ENCODE measurements around the gene COL13A1. TPM values are rescaled to one million over a fixed set of nuclear protein-coding genes. Genes with fewer than 3 reads are reported as not detected.

The COL13A1 gene
- total RNA-seq, 2 experiments from 2014 or later, result not detected

DNA sequence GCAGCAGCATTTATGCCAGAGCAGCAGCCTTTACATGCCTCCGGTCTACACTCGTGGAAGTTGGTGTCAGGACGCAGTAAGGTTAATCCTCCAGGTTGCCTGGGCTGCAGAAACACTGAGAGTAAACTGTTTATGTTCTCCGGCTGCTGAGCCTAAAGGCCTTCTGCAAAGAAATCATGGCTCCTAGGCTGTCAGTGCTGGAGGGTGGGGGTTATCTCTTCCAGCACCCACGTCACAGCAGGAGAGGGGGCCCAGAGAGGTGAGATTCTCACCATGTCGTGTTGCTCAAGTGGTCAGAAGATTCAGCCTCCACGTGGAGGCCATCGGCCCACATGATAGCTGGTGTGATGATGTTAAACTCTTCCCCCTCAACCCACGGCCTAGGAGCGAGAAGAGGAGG, 41.2 kb downstream of the COL13A1 start:
- CTCF ChIA-PET, result no interaction called here
- H3K27ac Mint-ChIP-seq, result no peak overlapping the region

DNA sequence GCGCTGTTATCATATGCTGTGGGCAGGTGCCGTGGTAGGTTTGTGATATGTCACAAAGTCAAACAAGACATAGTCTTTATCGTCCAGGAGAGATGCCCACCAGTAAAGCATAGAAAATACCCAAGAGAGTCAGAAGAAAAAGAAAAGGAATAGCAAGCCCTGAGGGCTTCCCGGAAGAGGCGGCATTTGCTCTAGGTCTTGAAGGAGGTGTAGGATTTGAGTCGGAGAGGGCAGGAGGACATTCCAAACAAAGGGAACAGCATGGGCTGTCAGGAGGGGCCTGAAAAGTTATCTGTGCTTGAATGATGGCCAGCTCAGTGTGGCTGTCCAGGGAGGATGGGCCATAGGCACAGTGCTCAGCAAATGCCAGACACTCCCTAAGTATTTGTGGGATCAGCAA, 42.2 kb downstream of the COL13A1 start:
- Mint-ChIP-seq H3K4me1 (ENCODE audit: low read depth) (peaks cover 11% of the 10 kb centered on the region), H3K27me3 (ENCODE audit: low read depth) (peaks cover 22% of the 10 kb centered on the region), H3K4me3 (no peak overlapping the region), H3K27ac (no peak overlapping the region), H3K9me3 (no peaks in the 10 kb centered on the region), H3K36me3 (ENCODE audit: low read depth) (no peaks in the 10 kb centered on the region)
- CTCF ChIA-PET, result no interaction called here
- no peak for DNase-seq
- intact Hi-C loops (cut with micrococcal nuclease), result no loop called here

More for the DNA sequence above, 41.2 kb downstream of the COL13A1 start:
- Mint-ChIP-seq H3K4me3 (no peak overlapping the region), H3K36me3 (ENCODE audit: low read depth) (no peaks in the 10 kb centered on the region), H3K27me3 (ENCODE audit: low read depth) (peaks cover 22% of the 10 kb centered on the region), H3K4me1 (ENCODE audit: low read depth) (peaks cover 11% of the 10 kb centered on the region), H3K9me3 (no peaks in the 10 kb centered on the region)
- DNase-seq, result no peak
- intact Hi-C loops (cut with micrococcal nuclease), result no loop called here

- Mint-ChIP-seq H3K4me1 (ENCODE audit: low read depth) (peaks cover 11% of the 10 kb centered on the region), H3K27me3 (ENCODE audit: low read depth) (peaks cover 22% of the 10 kb centered on the region), H3K36me3 (ENCODE audit: low read depth) (no peaks in the 10 kb centered on the region), H3K27ac (no peak overlapping the region), H3K9me3 (no peaks in the 10 kb centered on the region), H3K4me3 (no peak overlapping the region)
- intact Hi-C loops (cut with micrococcal nuclease), result no loop called here
- DNase-seq, result no peak
- CTCF ChIA-PET, result interaction anchor here (0.6 to 1.0 kb wide), 2 partner anchors 113 to 319 kb away, joined by 4 read pairs; no protein-coding TSS in a partner anchor
These were observed 43.0 kb downstream of the COL13A1 start for GRCh38 chr10:69844698-69845097.

DNA sequence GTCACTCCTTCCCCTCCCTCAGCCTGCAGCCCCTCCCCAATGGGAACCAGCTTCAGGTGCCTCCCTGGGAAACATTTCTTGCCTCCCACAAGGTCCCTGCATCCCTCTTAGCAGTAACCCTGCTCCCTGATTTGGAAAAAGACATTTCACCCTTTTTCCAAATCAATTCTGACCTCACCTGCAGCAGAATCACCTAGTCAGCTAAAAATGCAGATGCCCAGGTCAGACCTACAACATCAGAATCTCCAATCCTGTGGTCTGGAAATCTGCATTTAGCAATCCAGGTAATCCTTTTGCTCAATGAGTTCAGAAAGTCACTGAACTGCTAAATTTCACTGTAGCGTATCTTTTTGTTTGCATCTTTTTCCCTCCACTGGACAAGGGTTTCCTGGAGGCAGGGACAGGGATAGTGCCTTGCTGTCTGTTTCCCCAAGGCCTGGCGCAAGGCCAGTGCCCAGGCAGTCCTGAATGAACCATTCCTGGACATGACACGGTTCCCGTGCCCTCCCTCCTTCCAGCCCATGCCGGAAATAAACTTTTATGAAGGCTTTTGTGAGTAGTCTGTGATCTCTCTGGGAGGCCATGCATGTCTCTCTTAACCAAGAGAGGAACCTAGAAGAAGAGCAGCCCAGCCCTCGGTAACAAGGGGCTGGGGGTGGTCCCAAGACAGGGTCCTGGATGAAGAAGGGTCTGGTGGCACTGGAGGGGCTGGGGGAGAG, 44.0 kb downstream of the COL13A1 start:
- peaks cover 11% of the 10 kb centered on the region for H3K4me1 Mint-ChIP-seq (ENCODE audit: low read depth)
- DNase-seq, result no peak
- no peak overlapping the region for H3K27ac Mint-ChIP-seq
- CTCF ChIA-PET, result interaction anchor here (1.1 kb wide), 1 partner anchor 10 kb away, joined by 3 read pairs; no protein-coding TSS in a partner anchor
- H3K9me3 Mint-ChIP-seq, result no peaks in the 10 kb centered on the region
- H3K27me3 Mint-ChIP-seq (ENCODE audit: low read depth), result peaks cover 22% of the 10 kb centered on the region
- H3K4me3 Mint-ChIP-seq, result no peak overlapping the region
- intact Hi-C loops (cut with micrococcal nuclease), result no loop called here
- no peaks in the 10 kb centered on the region for H3K36me3 Mint-ChIP-seq (ENCODE audit: low read depth)

GRCh38 chr10:69846293-69846921, 44.7 kb downstream of the COL13A1 start:
- H3K27me3 Mint-ChIP-seq (ENCODE audit: low read depth), result peaks cover 22% of the 10 kb centered on the region
- intact Hi-C loops (cut with micrococcal nuclease), result no loop called here
- H3K9me3 Mint-ChIP-seq, result no peaks in the 10 kb centered on the region
- no peak for DNase-seq
- H3K4me3 Mint-ChIP-seq, result no peak overlapping the region
- CTCF ChIA-PET, result interaction anchor here (0.9 to 1.1 kb wide), 2 partner anchors 11 to 68 kb away, joined by 3 to 4 read pairs; no protein-coding TSS in a partner anchor
- H3K4me1 Mint-ChIP-seq (ENCODE audit: low read depth), result peaks cover 11% of the 10 kb centered on the region
- no peak overlapping the region for H3K27ac Mint-ChIP-seq
- no peaks in the 10 kb centered on the region for H3K36me3 Mint-ChIP-seq (ENCODE audit: low read depth)

- peaks cover 22% of the 10 kb centered on the region for H3K27me3 Mint-ChIP-seq (ENCODE audit: low read depth)
- peaks cover 1% of the 10 kb centered on the region for H3K4me1 Mint-ChIP-seq (ENCODE audit: low read depth)
- H3K9me3 Mint-ChIP-seq, result no peaks in the 10 kb centered on the region
- no peak overlapping the region for H3K27ac Mint-ChIP-seq
- H3K36me3 Mint-ChIP-seq (ENCODE audit: low read depth), result no peaks in the 10 kb centered on the region
- intact Hi-C loops (cut with micrococcal nuclease), result no loop called here
- CTCF ChIA-PET, result no interaction called here
- DNase-seq, result no peak
- H3K4me3 Mint-ChIP-seq, result no peak overlapping the region
These were observed 45.8 kb downstream of the COL13A1 start for GRCh38 chr10:69847458-69847857.

DNA sequence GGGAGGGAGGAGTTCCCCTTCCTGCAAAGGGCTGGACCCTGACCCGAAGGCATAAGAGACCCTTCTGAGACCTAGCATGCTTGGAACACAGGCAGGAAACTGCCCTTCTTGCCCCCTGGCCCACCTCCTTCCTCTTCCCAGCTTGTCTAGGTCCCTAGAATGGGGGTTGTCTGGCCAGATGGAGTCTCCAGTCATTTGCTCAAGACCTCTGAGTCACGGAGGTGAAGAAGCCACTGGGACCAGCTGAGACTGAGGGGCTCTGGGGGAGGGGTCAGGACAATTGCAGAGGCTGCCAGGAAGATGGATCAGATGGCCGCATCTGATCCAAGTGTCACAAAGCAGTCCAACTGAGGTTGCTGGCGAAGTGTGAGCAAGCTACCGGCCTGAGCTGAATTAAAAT, 46.2 kb downstream of the COL13A1 start:
- Mint-ChIP-seq H3K4me1 (ENCODE audit: low read depth) (no peaks in the 10 kb centered on the region), H3K4me3 (no peak overlapping the region), H3K36me3 (ENCODE audit: low read depth) (no peaks in the 10 kb centered on the region), H3K9me3 (no peaks in the 10 kb centered on the region), H3K27ac (no peak overlapping the region), H3K27me3 (ENCODE audit: low read depth) (peaks cover 22% of the 10 kb centered on the region)
- no peak for DNase-seq
- intact Hi-C loops (cut with micrococcal nuclease), result no loop called here
- CTCF ChIA-PET, result no interaction called here

DNA sequence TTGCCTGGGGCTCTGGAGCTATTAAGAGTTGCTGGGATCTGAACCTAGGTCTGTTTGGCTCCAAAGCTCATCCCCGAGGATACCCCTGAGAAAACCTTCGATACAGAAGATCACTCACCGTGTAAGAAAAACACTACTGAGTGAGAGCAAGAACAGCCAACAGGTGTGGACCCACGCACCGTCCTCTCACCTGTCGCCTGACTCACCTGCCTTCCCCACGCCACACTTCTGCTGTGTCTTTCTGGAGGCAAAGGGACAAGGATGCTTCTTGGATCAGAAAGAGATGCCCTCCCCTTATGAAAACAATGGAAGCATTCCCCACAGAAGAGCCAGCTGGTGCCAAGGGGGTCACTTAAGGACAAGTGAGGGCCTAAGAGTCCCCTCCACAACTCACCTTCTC, 46.7 kb downstream of the COL13A1 start:
- H3K27me3 Mint-ChIP-seq (ENCODE audit: low read depth), result peaks cover 22% of the 10 kb centered on the region
- H3K27ac Mint-ChIP-seq, result no peak overlapping the region
- no peak overlapping the region for H3K4me3 Mint-ChIP-seq
- no peaks in the 10 kb centered on the region for H3K4me1 Mint-ChIP-seq (ENCODE audit: low read depth)
- intact Hi-C loops (cut with micrococcal nuclease), result no loop called here
- no peak for DNase-seq
- H3K9me3 Mint-ChIP-seq, result no peaks in the 10 kb centered on the region
- H3K36me3 Mint-ChIP-seq (ENCODE audit: low read depth), result no peaks in the 10 kb centered on the region
- CTCF ChIA-PET, result no interaction called here

GRCh38 chr10:69849825-69850224, 48.1 kb downstream of the COL13A1 start:
- Mint-ChIP-seq H3K36me3 (ENCODE audit: low read depth) (no peaks in the 10 kb centered on the region), H3K4me3 (no peak overlapping the region), H3K9me3 (no peaks in the 10 kb centered on the region), H3K4me1 (ENCODE audit: low read depth) (no peaks in the 10 kb centered on the region), H3K27me3 (ENCODE audit: low read depth) (peaks cover 16% of the 10 kb centered on the region), H3K27ac (no peak overlapping the region)
- DNase-seq, result no peak
- intact Hi-C loops (cut with micrococcal nuclease), result no loop called here
- CTCF ChIA-PET, result no interaction called here

DNA sequence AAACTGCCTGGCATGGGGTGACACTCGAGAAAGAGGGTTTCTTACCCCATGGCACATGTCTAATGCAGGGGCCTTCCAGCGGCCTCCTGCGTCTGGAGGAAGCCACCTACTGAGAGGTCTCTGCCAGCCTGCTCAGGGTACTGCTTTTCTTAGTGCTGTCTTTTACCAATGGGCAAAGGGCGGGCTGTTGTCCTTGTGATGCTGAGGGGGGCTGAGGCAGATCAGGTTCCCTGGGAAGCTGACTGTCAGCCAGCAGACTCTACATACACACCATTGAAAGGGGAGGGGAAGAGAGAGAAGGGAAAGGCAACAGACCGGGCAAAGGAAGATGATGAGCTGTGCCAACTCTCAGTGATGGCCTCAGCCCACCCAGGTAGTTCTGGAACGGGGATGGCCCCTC, 48.7 kb downstream of the COL13A1 start:
- Mint-ChIP-seq H3K4me3 (no peak overlapping the region), H3K27ac (no peak overlapping the region), H3K9me3 (no peaks in the 10 kb centered on the region), H3K4me1 (ENCODE audit: low read depth) (no peaks in the 10 kb centered on the region), H3K36me3 (ENCODE audit: low read depth) (no peaks in the 10 kb centered on the region), H3K27me3 (ENCODE audit: low read depth) (peaks cover 14% of the 10 kb centered on the region)
- CTCF ChIA-PET, result no interaction called here
- DNase-seq, result no peak
- intact Hi-C loops (cut with micrococcal nuclease), result no loop called here

GRCh38 chr10:69851306-69851705, 49.6 kb downstream of the COL13A1 start:
- H3K4me1 Mint-ChIP-seq (ENCODE audit: low read depth), result no peaks in the 10 kb centered on the region
- intact Hi-C loops (cut with micrococcal nuclease), result no loop called here
- no peaks in the 10 kb centered on the region for H3K9me3 Mint-ChIP-seq
- H3K4me3 Mint-ChIP-seq, result no peak overlapping the region
- no peak for DNase-seq
- peaks cover 10% of the 10 kb centered on the region for H3K27me3 Mint-ChIP-seq (ENCODE audit: low read depth)
- H3K36me3 Mint-ChIP-seq (ENCODE audit: low read depth), result no peaks in the 10 kb centered on the region
- CTCF ChIA-PET, result interaction anchor here (0.7 kb wide), 2 partner anchors 67 to 107 kb away, joined by 3 to 4 read pairs; no protein-coding TSS in a partner anchor
- no peak overlapping the region for H3K27ac Mint-ChIP-seq

DNA sequence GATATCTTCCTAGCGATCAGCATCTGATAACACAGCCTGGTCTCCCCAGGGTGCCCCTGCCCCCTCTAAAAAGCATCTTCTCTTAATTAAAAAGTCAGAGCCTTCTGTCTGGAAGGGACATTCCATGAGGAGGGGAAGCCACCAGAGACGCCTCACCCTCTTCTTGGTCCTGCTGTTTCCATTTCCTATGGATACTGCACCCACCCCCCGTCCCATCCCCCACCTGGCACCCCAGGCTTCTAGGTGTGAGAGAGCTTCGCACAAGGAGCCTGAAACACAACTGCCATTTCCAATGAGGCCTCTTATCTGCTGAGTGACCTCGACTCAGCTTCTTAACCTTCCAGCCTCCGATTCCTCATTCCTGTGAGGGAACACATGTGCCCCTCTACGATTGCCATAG, 51.4 kb downstream of the COL13A1 start:
- Mint-ChIP-seq H3K4me1 (ENCODE audit: low read depth) (peaks cover 2% of the 10 kb centered on the region), H3K27me3 (ENCODE audit: low read depth) (no peaks in the 10 kb centered on the region), H3K36me3 (ENCODE audit: low read depth) (no peaks in the 10 kb centered on the region)

More for the DNA sequence above, 51.4 kb downstream of the COL13A1 start:
- DNase-seq, result no peak
- H3K4me3 Mint-ChIP-seq, result no peak overlapping the region
- H3K9me3 Mint-ChIP-seq, result no peaks in the 10 kb centered on the region
- CTCF ChIA-PET, result no interaction called here
- no peak overlapping the region for H3K27ac Mint-ChIP-seq
- intact Hi-C loops (cut with micrococcal nuclease), result no loop called here
